Measurements from ENCODE around the gene GPR141.

GRCh38 chr7:37690206-37690605 is 6.6 kb downstream of the GPR141 start:
- TF ChIP-seq, protein P1, sequence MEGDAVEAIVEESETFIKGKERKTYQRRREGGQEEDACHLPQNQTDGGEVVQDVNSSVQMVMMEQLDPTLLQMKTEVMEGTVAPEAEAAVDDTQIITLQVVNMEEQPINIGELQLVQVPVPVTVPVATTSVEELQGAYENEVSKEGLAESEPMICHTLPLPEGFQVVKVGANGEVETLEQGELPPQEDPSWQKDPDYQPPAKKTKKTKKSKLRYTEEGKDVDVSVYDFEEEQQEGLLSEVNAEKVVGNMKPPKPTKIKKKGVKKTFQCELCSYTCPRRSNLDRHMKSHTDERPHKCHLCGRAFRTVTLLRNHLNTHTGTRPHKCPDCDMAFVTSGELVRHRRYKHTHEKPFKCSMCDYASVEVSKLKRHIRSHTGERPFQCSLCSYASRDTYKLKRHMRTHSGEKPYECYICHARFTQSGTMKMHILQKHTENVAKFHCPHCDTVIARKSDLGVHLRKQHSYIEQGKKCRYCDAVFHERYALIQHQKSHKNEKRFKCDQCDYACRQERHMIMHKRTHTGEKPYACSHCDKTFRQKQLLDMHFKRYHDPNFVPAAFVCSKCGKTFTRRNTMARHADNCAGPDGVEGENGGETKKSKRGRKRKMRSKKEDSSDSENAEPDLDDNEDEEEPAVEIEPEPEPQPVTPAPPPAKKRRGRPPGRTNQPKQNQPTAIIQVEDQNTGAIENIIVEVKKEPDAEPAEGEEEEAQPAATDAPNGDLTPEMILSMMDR (IDR thresholded peaks at IDR 0.05; ENCODE audit: low read depth, low read length) = no peak
- no peak for TF ChIP-seq EZH2phosphoT487 (IDR thresholded peaks at IDR 0.05; ENCODE audit: low read depth)
